SK-N-MC (cell line): ENCODE data around the gene GGNBP2.

ENCODE experiments used
- EZH2 ChIP-seq: fragments of 200-600 bp; sonication (generic); IDR thresholded peaks from one replicate; pipeline ENCODE4 v1.6.1; 2017; ENCODE audit warnings: antibody characterized with exemption
- FOXP2 ChIP-seq: optimal IDR thresholded peaks from 2 replicates; pipeline ENCODE3; 2011; ENCODE audit warnings: mild to moderate bottlenecking, moderate library complexity; ENCODE audit not compliant: insufficient read depth; ENCODE audit errors: extremely low read length, control extremely low read depth
- POLR2AphosphoS5 ChIP-seq: IDR thresholded peaks from 2 replicates; pipeline ENCODE4 v1.6.1; 2012; ENCODE audit warnings: mild to moderate bottlenecking, low read depth, low read length, borderline replicate concordance

DNA sequence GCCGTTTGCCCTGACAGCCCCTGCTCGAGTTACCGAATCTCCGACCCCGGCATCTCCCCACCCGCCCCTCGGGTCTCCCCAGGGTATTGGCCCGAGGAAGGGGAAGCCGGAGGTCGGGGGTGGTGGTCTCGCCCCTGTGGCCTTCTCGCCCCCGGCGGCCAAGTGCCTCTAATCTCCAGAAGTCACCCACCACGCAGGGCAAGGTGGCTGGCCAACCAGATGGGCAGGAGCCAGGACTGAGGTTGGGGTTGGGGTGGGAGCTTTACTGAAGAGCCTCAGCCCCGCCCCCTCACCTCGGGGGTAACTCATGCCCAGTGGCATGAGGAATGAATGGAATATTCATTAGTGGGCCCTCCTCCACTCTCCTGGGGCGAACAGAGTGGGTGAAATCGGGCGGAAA lies 47.6 kb downstream of the GGNBP2 start:
- TF ChIP-seq EZH2 (no peak), POLR2AphosphoS5 (no peak), FOXP2 (no peak)
